Neutrophil (primary cell): ENCODE data around the gene DCLK1.

Source experiments
- H3K27ac ChIP-seq: fragments of 200-600 bp; sonication (generic); 2 replicates; pipeline ENCODE4 v1.5.1; 2016; ENCODE audit warnings: mild to moderate bottlenecking, moderate library complexity
- H3K27me3 ChIP-seq: fragments of 200-600 bp; sonication (generic); 2 replicates; pipeline ENCODE4 v1.6.0; 2016; ENCODE audit warnings: mild to moderate bottlenecking
- H3K36me3 ChIP-seq: fragments of 200-600 bp; sonication (generic); 2 replicates; pipeline ENCODE4 v1.5.1; 2017
- H3K4me1 ChIP-seq, 2 experiments: fragments of 200-600 bp in 1 of 2; sonication (generic) in 1 of 2; 1 replicate in 1 of 2; 2 replicates in 1 of 2; pipeline versions ENCODE4 v1.5.1 to v1.6.1; 2013 to 2016; ENCODE audit warnings: low read depth in 1 of 2, low read length in 1 of 2, mild to moderate bottlenecking in 1 of 2, moderate library complexity in 1 of 2; ENCODE audit not compliant: control insufficient read depth in 1 of 2, insufficient read depth in 1 of 2
- H3K4me3 ChIP-seq, 2 experiments: fragments of 200-600 bp in 1 of 2; sonication (generic) in 1 of 2; 1 replicate in 1 of 2; 2 replicates in 1 of 2; pipeline ENCODE4 v1.5.1; 2013 to 2016; ENCODE audit warnings: low read depth in 1 of 2, low read length in 1 of 2, mild to moderate bottlenecking in 1 of 2, moderate library complexity in 1 of 2
- H3K9me3 ChIP-seq: fragments of 200-600 bp; sonication (generic); 2 replicates; pipeline ENCODE4 v1.5.1; 2016
- CTCF ChIP-seq: fragments of 200-600 bp; sonication (generic); IDR thresholded peaks from 2 replicates; pipeline ENCODE4 v1.5.1; 2016; ENCODE audit warnings: antibody characterized with exemption

DCLK1 gene

GRCh38 chr13:36132376-36132775 is 1.2 kb upstream of the DCLK1 start:
- H3K9me3 ChIP-seq: no peaks in the 10 kb centered on the region
- H3K27me3 ChIP-seq: peaks cover 62% of the 10 kb centered on the region
- H3K4me3 ChIP-seq: no peak overlapping the region
- H3K36me3 ChIP-seq: no peaks in the 10 kb centered on the region
- no peak for TF ChIP-seq CTCF
- no peak overlapping the region for H3K27ac ChIP-seq
- no peaks in the 10 kb centered on the region for H3K4me1 ChIP-seq

GRCh38 chr13:36131931-36132297 is 732 bp upstream of the DCLK1 start:
- no peak overlapping the region for H3K4me3 ChIP-seq
- H3K27ac ChIP-seq: no peak overlapping the region
- no peak for TF ChIP-seq CTCF
- H3K4me1 ChIP-seq: no peaks in the 10 kb centered on the region
- no peaks in the 10 kb centered on the region for H3K9me3 ChIP-seq
- H3K36me3 ChIP-seq: no peaks in the 10 kb centered on the region
- H3K27me3 ChIP-seq: peaks cover 62% of the 10 kb centered on the region

- H3K27ac ChIP-seq: no peak overlapping the region
Observed at GRCh38 chr13:36130552-36131221, 495 bp downstream of the DCLK1 start.

GRCh38 chr13:36130193-36130551 is 1.0 kb downstream of the DCLK1 start:
- no peaks in the 10 kb centered on the region for H3K9me3 ChIP-seq
- no peak for TF ChIP-seq CTCF
- H3K4me3 ChIP-seq: no peak overlapping the region
- H3K4me1 ChIP-seq: no peaks in the 10 kb centered on the region
- peaks cover 62% of the 10 kb centered on the region for H3K27me3 ChIP-seq
- no peaks in the 10 kb centered on the region for H3K36me3 ChIP-seq
- no peak overlapping the region for H3K27ac ChIP-seq

More at GRCh38 chr13:36130552-36131221, 495 bp downstream of the DCLK1 start:
- Histone ChIP-seq H3K36me3 (no peaks in the 10 kb centered on the region), H3K27me3 (peaks cover 62% of the 10 kb centered on the region), H3K9me3 (no peaks in the 10 kb centered on the region), H3K4me3 (no peak overlapping the region), H3K4me1 (no peaks in the 10 kb centered on the region)
- TF ChIP-seq CTCF: no peak

- no peaks in the 10 kb centered on the region for H3K4me1 ChIP-seq
- peaks cover 62% of the 10 kb centered on the region for H3K27me3 ChIP-seq
- no peak for TF ChIP-seq CTCF
- no peak overlapping the region for H3K4me3 ChIP-seq
- no peak overlapping the region for H3K27ac ChIP-seq
- no peaks in the 10 kb centered on the region for H3K36me3 ChIP-seq
- no peaks in the 10 kb centered on the region for H3K9me3 ChIP-seq
Observed at GRCh38 chr13:36129539-36129938, 1.6 kb downstream of the DCLK1 start.

GRCh38 chr13:36126491-36126890 is 4.7 kb downstream of the DCLK1 start:
- TF ChIP-seq CTCF: no peak
- Histone ChIP-seq H3K27ac (no peak overlapping the region), H3K27me3 (peaks cover 36% of the 10 kb centered on the region), H3K4me3 (no peak overlapping the region), H3K4me1 (no peaks in the 10 kb centered on the region), H3K36me3 (no peaks in the 10 kb centered on the region), H3K9me3 (no peaks in the 10 kb centered on the region)
